Measurements from ENCODE around the gene GID8. TPM values are rescaled to one million over a fixed set of nuclear protein-coding genes. Genes with fewer than 3 reads are reported as not detected.

GID8 gene
- total RNA-seq, 2 experiments from 2014 or later = 39.6 to 46.1 TPM

GRCh38 chr20:62989201-62989601 is 51.3 kb downstream of the GID8 start:
- intact Hi-C loops (cut with DNase I, micrococcal nuclease) = no loop called here
- POLR2A ChIA-PET = no interaction called here
- no peak for TF ChIP-seq CTCF (IDR thresholded peaks at IDR 0.05)
- Mint-ChIP-seq H3K27ac (no peak overlapping the region), H3K36me3 (ENCODE audit: low read depth) (no peaks in the 10 kb centered on the region), H3K4me3 (peak overlapping the region; percentile 62), H3K9me3 (no peaks in the 10 kb centered on the region), H3K4me1 (ENCODE audit: low read depth) (no peaks in the 10 kb centered on the region), H3K27me3 (peaks cover 21% of the 10 kb centered on the region)
- ATAC-seq (ENCODE audit: poor library complexity) (no peak), DNase-seq (peak in 1 of 14 experiments; percentile 23)
- Histone ChIP-seq H3K9me3 (ENCODE audit: control insufficient read depth in 1 of 2, insufficient read depth in 1 of 2, low read length in 2 of 2) (no peaks in the 10 kb centered on the region), H3K4me3 (ENCODE audit: low read length) (peak overlapping the region; percentile 45), H3K36me3 (ENCODE audit: insufficient read depth, low read length) (no peaks in the 10 kb centered on the region), H3K27ac (ENCODE audit: low read depth in 1 of 2, low read length in 2 of 2) (no peak overlapping the region), H3K27me3 (ENCODE audit: control insufficient read depth in 1 of 2, insufficient read depth in 2 of 2, low read length in 2 of 2) (peaks cover 0 to 6% of the 10 kb centered on the region in 2 experiments), H3K4me1 (ENCODE audit: insufficient read depth, low read length) (peaks cover 6% of the 10 kb centered on the region)
- CTCF ChIA-PET = no interaction called here

- DNase-seq (no peak), ATAC-seq (ENCODE audit: poor library complexity) (no peak)
- Mint-ChIP-seq H3K36me3 (ENCODE audit: low read depth) (no peaks in the 10 kb centered on the region), H3K27me3 (peaks cover 17% of the 10 kb centered on the region), H3K4me1 (ENCODE audit: low read depth) (no peaks in the 10 kb centered on the region), H3K4me3 (no peak overlapping the region), H3K27ac (no peak overlapping the region), H3K9me3 (no peaks in the 10 kb centered on the region)
- Histone ChIP-seq H3K9me3 (ENCODE audit: control insufficient read depth in 1 of 2, insufficient read depth in 1 of 2, low read length in 2 of 2) (no peaks in the 10 kb centered on the region), H3K27ac (ENCODE audit: low read depth in 1 of 2, low read length in 2 of 2) (no peak overlapping the region), H3K4me3 (ENCODE audit: low read length) (no peak overlapping the region), H3K4me1 (ENCODE audit: insufficient read depth, low read length) (peaks cover 6% of the 10 kb centered on the region), H3K36me3 (ENCODE audit: insufficient read depth, low read length) (no peaks in the 10 kb centered on the region), H3K27me3 (ENCODE audit: control insufficient read depth in 1 of 2, insufficient read depth in 2 of 2, low read length in 2 of 2) (peaks cover 0 to 2% of the 10 kb centered on the region in 2 experiments)
- TF ChIP-seq CTCF (IDR thresholded peaks at IDR 0.05) = no peak
- POLR2A ChIA-PET = no interaction called here
- CTCF ChIA-PET = interaction anchor here (0.7 to 1.4 kb wide), 2 partner anchors 9 to 19 kb away, joined by 3 read pairs; no protein-coding TSS in a partner anchor
- intact Hi-C loops (cut with DNase I, micrococcal nuclease) = no loop called here
Measured at GRCh38 chr20:62990306-62990825, 52.4 kb downstream of the GID8 start.

GRCh38 chr20:62991196-62991807 is 53.4 kb downstream of the GID8 start:
- TF ChIP-seq CTCF (IDR thresholded peaks at IDR 0.05) = no peak
- Histone ChIP-seq H3K4me3 (ENCODE audit: low read length) (no peak overlapping the region), H3K27ac (ENCODE audit: low read depth in 1 of 2, low read length in 2 of 2) (no peak overlapping the region), H3K9me3 (ENCODE audit: control insufficient read depth in 1 of 2, insufficient read depth in 1 of 2, low read length in 2 of 2) (no peaks in the 10 kb centered on the region), H3K36me3 (ENCODE audit: insufficient read depth, low read length) (no peaks in the 10 kb centered on the region), H3K4me1 (ENCODE audit: insufficient read depth, low read length) (peaks cover 6% of the 10 kb centered on the region), H3K27me3 (ENCODE audit: control insufficient read depth in 1 of 2, insufficient read depth in 2 of 2, low read length in 2 of 2) (peaks cover 0 to 2% of the 10 kb centered on the region in 2 experiments)
- Mint-ChIP-seq H3K4me3 (no peak overlapping the region), H3K27ac (no peak overlapping the region), H3K4me1 (ENCODE audit: low read depth) (no peaks in the 10 kb centered on the region), H3K9me3 (no peaks in the 10 kb centered on the region), H3K36me3 (ENCODE audit: low read depth) (no peaks in the 10 kb centered on the region), H3K27me3 (peaks cover 20% of the 10 kb centered on the region)
- ChIA-PET CTCF (interaction anchor here (0.7 to 1.4 kb wide), 2 partner anchors 10 to 18 kb away, joined by 3 read pairs; no protein-coding TSS in a partner anchor), POLR2A (no interaction called here)
- no peak for ATAC-seq (ENCODE audit: poor library complexity)
- intact Hi-C loops (cut with DNase I, micrococcal nuclease) = no loop called here
- no peak for DNase-seq

All from CD4-positive, alpha-beta T cell (primary cell).